ENCODE data around the gene KRTAP9-9.
"Not testable (repeated sequence)": the region's sequence is repeated elsewhere in the genome, so short reads cannot be mapped to it uniquely, and the experiment has no call there.

The KRTAP9-9 gene

DNA sequence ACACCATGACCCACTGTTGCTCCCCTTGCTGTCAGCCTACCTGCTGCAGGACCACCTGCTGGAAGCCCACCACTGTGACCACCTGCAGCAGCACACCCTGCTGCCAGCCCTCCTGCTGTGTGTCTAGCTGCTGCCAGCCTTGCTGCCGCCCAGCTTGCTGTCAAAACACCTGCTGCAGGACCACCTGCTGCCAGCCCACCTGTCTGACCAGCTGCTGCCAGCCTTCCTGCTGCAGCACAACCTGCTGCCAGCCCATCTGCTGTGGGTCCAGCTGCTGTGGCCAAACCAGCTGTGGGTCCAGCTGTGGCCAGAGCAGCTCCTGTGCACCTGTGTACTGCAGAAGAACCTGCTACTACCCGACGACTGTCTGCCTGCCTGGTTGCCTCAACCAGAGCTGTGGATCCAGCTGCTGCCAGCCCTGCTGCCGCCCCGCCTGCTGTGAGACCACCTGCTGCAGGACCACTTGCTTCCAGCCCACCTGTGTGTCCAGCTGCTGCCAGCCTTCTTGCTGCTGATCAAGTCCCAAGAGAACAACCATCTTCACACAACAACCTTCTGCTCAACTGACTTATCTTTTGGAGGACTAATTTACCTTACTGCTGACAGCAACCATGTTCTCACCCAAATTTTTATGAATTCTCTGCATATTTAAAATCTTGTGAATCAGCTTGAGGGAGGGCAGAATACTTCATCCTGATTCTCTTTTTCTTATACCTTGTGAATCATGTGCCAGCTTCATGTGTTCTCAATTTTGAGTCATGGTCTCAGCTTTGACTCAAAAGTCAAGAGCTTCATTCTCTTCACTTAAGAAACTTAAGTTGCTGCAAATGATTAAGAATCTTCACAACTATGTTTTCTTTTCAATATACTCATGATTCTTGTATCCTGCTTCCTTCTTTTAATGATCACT lies at the start of gene KRTAP9-9:
Gene KRTAP9-9, plus strand, starts transcription at position 4 of the 910 bp plus-strand sequence.
- DNase-seq, result not testable (repeated sequence)

DNA sequence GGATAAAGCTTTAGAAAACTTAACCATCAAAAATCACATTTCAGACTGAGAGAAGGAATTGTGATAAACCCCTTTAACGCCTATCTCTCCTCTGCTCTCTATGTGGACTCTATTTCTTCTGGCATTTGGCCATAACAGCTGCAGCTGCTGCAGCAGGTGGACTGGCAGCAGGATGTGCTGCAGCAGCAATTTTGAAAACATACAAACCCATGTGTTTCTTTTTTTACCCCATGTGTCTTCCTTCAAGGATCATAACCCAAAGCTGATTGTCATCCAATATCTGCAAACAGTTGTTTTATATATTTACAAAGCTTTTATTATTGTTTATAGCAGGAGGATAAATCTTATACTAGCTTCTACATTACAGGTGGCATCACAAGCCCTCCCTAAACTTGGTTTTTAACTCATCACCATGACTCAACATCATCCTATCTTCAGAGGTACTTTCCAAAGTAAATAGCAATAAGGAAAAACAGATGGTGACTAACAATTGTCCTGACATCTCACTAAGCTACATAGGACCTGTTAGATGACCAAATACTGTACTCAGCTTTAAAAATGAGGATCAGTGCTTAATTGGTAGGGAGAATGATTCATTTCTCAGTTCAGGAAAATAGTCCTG lies 43.2 kb upstream of the KRTAP9-9 start:
- no peak for DNase-seq

DNA sequence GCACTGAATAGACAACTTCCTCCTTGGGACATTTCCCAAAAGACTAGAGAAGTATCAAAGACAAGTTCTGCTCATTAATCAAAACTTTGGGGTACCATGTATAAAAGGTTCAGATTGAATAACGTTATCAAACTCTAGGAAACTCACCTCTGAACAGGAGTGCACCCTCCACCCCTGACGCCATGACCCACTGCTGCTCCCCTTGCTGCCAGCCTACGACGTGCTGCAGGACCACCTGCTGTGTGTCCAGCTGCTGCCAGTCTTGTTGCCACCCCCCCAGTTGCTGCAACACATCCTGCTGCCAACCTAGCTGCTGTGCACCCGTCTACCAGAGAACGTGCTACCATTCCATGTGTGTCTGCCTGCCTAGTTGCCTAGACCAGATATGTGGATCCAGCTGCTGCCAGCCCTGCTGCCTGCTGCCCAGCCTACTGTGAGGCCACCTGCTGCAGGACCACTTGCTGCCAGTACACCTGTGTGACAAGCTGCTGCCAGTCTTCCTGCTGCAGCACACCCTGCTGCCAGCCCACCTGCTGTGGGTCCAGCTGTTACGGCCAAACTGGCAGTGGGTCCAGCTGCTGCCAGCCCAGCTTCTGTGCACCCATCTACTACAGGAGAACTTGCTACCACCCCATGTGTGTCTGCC lies 42.5 kb upstream of the KRTAP9-9 start:
- no peak for DNase-seq

DNA sequence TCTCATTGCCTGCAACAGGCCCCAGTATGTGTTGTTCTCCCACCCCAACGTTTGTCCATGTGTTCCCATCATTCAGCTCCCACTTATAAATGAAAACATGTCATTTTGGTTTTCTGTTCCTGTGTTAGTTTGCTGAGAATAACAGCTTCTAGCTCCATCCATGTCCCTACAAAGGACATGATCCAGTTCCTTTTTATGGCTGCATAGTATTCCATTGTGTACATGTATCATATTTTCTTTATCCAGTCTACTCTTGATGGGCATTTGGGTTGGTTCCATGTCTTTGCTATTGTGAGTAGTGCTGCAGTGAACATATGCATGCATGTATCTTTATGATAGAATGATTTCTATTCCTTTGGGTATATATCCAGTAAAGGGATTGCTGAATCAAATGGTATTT lies 39.5 kb upstream of the KRTAP9-9 start:
- DNase-seq, result no peak

DNA sequence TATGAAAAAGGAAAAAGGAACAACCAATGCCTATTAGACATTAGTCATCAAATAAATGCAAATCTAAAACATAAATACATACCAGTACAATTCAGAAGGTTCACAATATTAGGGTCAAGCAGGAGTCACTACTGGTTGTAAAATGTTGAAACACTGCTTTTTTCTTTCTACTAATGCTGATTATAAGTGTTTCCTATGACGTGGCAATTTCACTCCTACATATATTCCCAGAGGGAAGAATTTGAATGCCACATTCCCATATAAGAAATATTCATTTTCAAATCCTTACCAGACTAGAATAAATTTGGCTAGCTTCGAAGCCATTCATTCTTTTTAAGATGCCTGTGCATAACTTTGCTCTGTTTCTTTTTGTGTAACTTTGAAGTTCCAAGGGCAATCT lies 31.4 kb upstream of the KRTAP9-9 start:
- DNase-seq, result no peak

DNA sequence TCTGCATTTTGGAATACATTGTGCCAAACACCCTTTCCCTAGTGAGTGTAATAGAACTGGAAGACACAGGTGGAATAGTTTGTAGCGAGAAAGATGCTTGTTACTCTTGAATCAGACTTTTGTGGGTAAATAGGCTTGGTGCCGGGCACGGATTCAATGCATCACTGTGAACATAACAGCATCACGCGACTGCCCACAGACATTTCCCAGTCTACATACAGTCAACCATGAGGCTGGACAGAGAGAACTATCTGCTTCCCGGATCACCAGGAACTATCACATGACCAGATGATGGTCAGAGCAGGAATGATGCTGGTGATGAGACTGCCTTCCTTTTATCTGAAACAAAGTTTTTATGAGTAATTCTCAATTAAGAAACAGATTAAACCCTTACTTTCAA lies 29.1 kb upstream of the KRTAP9-9 start:
- DNase-seq, result no peak

DNA sequence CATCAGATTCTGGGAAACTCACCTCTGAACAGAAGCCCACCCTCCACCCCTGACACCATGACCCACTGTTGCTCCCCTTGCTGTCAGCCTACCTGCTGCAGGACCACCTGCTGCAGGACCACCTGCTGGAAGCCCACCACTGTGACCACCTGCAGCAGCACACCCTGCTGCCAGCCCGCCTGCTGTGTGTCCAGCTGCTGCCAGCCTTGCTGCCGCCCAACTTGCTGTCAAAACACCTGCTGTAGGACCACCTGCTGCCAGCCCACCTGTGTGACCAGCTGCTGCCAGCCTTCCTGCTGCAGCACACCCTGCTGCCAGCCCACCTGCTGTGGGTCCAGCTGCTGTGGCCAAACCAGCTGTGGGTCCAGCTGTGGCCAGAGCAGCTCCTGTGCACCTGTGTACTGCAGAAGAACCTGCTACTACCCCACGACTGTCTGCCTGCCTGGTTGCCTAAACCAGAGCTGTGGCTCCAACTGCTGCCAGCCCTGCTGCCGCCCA lies 28.5 kb upstream of the KRTAP9-9 start, which contains the start of gene KRTAP9-2:
Gene KRTAP9-2, plus strand, starts transcription at position 51 of the 498 bp plus-strand sequence. Its CDS starts 7 bp downstream, at position 58.
- DNase-seq, result not testable (repeated sequence)

DNA sequence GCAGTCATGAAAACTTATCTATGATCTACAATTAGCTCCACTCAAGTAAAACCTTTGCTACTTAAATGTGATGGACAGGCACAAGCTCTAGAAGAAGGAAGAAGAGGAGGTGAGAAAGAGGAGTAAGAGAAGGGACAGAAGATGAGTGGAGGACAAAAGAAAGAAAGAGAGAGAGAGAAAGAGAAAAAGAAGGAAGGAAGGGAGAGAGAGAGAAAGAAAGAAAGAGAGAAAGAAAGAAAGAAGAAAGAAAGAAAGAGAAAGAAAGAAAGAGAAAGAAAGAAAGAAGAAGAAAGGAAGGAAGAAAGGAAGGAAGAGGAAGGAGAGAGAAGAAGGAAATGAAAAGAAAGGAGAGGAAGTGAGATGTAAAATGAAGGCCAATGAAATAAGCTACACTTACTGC lies 25.1 kb upstream of the KRTAP9-9 start:
- DNase-seq, result no peak

DNA sequence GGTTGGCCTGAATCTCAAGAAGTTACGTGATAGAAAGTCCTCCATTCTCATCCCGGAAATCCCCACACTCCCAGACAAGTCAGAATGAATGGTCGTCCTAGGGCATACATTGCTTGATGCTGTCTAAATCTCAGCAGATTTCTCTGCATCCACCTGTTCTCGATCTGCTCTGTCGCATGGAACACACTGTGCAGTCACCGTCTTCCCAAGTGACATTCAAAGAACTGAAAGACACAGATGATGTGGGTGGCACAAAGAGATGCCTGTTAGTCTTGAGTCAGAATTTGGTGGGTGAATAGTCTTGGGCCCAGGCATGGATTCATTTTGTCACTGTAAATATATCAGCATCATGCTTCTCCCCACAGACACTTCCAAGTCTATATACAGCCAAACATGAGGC lies 23.5 kb upstream of the KRTAP9-9 start:
- no peak for DNase-seq

DNA sequence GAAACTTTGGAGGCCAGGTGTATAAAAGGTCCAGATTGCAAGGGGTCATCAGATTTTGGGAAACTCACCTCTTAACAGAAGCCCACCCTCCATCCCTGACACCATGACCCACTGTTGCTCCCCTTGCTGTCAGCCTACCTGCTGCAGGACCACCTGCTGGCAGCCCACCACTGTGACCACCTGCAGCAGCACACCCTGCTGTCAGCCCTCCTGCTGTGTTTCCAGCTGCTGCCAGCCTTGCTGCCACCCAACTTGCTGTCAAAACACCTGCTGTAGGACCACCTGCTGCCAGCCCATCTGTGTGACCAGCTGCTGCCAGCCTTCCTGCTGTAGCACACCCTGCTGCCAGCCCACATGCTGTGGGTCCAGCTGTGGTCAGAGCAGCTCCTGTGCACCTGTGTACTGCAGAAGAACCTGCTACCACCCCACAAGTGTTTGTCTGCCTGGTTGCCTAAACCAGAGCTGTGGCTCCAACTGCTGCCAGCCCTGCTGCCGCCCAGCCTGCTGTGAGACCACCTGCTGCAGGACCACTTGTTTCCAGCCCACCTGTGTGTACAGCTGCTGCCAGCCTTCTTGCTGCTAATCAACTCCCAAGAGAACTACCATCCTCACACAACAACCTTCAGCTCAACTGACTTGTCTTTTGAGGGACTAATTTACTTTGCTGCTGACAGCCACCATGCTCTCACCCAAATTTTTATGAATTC lies 22.6 kb upstream of the KRTAP9-9 start, which contains the start of gene KRTAP9-3:
Gene KRTAP9-3, plus strand, starts transcription at position 51 of the 707 bp plus-strand sequence. Its CDS starts 53 bp downstream, at position 104.
- DNase-seq, result not testable (repeated sequence)

DNA sequence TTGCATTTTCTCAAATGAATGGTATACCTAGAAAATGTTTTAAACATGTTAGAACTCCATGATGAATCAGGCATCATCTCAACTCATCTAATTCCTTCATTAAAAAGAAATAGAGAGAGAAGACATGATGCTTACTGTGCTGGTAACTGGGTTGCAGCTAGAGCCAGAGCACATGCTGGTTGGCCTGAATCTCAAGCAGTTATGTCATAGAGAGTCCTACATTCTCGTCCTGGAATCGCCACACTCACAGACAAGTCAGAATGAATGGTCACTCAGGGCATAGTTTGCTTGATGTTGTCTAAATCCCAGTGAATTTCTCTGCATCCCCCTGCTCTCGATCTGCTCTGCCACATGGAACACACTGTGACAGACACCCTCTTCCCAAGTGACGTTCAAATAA lies 18.1 kb upstream of the KRTAP9-9 start:
- not testable (repeated sequence) for DNase-seq

DNA sequence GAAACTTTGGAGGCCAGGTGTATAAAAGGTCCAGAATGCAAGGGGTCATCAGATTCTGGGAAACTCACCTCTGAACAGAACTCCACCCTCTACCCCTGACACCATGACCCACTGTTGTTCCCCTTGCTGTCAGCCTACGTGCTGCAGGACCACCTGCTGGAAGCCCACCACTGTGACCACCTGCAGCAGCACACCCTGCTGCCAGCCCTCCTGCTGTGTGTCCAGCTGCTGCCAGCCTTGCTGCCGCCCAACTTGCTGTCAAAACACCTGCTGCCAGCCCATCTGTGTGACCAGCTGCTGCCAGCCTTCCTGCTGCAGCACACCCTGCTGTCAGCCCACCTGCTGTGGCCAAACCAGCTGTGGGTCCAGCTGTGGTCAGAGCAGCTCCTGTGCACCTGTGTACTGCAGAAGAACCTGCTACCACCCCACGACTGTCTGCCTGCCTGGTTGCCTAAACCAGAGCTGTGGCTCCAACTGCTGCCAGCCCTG lies 17.2 kb upstream of the KRTAP9-9 start, which contains the start of gene KRTAP9-8:
Gene KRTAP9-8, plus strand, starts transcription at position 51 of the 489 bp plus-strand sequence. Its CDS starts 53 bp downstream, at position 104.
- not testable (repeated sequence) for DNase-seq

DNA sequence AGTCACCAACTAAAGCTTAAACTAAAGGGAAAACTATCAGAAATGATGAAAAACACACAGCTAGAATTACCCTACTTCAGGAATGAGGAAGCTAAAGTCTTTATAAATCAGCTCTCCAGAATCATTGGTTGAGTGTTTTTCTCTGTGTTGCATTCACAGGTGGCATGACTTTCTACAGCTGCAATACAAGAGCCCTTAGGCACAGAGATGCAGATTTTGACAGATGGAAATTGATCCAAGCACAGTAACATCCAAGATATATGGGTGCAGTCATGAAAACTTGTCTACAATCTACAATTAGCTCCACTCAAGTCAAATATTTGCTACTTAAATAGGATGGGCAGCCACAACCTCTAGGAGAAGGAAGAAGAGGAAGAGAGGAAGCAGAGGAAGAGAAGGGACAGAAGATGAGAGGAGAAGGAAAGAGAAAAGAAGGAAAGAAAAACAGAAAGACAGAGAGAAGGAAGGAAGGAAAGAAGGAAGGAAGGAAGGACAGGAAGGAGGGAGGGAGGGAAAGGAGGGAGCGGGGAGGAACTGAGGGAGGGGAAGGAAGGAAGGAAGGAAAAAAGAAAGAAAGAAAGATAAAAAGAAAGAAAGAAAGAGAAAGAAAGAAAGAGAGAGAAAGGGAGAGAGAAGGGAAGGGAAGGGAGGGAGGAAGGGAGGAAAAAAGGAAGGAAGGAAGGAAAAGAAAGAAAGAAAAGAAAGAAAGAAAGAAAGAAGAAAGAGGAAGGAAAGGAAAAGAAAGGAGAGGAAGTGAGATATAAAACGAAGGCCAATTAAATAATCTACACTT lies 8.0 kb upstream of the KRTAP9-9 start:
- not testable (repeated sequence) for DNase-seq

DNA sequence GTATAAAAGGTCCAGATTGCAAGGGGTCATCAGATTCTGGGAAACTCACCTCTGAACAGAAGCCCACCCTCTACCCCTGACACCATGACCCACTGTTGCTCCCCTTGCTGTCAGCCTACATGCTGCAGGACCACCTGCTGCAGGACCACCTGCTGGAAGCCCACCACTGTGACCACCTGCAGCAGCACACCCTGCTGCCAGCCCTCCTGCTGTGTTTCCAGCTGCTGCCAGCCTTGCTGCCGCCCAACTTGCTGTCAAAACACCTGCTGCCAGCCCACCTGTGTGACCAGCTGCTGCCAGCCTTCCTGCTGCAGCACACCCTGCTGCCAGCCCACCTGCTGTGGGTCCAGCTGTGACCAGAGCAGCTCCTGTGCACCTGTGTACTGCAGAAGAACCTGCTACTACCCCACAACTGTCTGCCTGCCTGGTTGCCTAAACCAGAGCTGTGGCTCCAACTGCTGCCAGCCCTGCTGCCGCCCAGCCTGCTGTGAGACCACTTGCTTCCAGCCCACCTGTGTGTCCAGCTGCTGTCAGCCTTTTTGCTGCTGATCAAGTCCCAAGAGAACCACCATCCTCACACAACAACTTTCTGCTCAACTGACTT lies 5.4 kb upstream of the KRTAP9-9 start, which contains the start of gene KRTAP9-4:
Gene KRTAP9-4, plus strand, starts transcription at position 51 of the 604 bp plus-strand sequence. Its CDS starts 34 bp downstream, at position 85.
- DNase-seq, result not testable (repeated sequence)

DNA sequence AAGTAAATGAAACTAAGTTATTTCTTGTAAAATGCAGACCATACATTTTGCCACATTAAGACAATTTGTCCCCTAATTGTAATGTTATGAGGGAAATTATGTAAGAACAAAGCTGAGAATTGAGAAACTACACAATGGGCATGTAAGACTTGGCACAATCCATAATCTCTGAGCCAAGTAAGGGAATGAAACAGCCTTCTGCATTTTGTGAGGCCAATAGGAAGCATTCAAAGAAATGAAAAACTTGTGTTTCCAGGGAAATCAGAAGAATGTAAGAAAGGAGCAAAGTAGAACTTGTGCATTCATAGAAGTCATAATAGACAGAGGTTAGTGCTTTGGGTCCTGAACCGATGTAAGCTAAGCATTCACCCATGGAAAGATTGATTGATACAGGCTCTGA lies 3.9 kb upstream of the KRTAP9-9 start:
- DNase-seq, result no peak

DNA sequence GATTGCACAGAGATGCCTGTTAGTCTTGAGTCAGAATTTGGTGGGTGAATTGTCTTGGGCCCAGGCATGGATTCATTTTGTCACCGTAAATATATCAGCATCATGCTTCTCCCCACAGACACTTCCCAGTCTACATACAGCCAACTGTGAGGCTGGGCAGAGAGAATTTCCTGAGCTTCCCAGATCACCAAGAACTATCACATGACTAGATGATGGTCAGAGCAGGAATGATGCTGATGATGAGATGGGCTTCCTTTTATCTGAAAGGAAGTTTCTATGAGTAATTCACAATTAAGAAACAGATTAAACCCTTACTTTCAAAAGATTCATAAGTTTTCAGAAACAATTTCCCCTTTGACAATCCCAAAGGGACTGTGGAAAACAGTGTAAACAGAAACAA lies 323 bp upstream of the KRTAP9-9 start:
- DNase-seq, result no peak

DNA sequence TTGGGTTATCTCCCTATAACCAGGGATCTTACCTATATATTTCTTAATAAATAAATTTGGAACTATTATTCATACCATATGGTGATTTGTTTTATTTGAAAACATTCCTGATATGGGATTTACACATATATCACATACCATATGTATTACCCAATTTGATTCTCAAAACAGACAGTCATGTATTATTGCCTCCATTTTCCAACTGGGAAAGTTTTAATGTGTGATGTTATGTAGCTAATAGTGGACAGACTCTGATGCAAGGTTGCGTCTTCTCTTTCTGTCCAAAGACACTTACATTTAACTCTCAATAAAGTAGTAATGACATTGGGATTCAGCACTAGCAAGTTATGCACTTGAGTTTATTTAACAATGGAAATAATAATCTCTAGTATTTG lies 1.1 kb downstream of the KRTAP9-9 start:
- no peak for DNase-seq

DNA sequence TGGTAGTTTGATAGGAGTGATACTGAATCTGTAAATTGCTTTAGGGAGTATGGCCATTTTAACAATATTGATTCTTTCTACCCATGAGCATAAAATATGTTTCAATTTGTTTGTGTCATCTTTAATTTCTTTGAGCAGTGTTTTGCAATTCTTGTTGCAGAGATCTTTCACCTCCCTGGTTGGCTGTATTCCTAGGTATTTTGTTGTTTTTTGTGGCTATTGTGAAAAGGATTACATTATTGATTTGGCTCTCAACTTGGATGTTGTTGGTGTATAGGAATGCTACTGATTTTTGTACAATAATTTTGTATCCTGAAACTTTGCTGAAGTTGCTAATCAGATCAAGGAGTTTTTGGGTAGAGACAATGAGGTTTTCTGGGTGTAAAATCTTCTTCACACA lies 3.2 kb downstream of the KRTAP9-9 start:
- no peak for DNase-seq

DNA sequence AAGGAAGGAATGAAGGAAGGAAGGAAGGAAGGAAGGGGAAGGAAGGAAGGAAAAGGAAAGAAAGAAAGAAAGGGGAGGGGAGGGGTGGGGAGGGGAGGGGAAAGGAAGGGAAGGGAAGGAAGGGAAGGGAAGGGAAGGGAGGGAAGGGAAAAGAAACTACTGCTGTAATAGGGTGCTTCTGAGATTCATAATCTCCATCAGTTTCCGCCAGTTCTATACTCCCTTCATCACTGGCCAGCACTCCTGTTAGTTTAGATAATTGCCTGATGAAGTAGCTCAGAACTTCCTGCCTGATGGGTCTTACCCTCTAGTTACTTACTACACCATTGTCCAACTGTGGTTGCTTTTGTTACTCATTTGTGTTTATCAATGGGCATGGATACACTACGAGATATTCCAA lies 8.0 kb downstream of the KRTAP9-9 start:
- no peak for DNase-seq

Measured in amygdala (tissue), 56 donors.